Thoracic aorta (tissue), 2 donors: ENCODE results near the gene PKIB. TPM values are rescaled to one million over a fixed set of nuclear protein-coding genes. Genes with fewer than 3 reads are reported as not detected.

ENCODE experiments used
- ATAC-seq: fragments of 150-250 bp; one replicate; pipeline ENCODE4 v1.8.0; 2017; ENCODE audit warnings: low read depth; ENCODE audit not compliant: insufficient number of reproducible peaks, low FRiP score
- DNase-seq: peaks from one replicate; pipeline ENCODE4 v3.0.0-alpha.2; 2020; ENCODE audit warnings: low spot score
- H3K27ac ChIP-seq, 2 donors: fragments of 200-600 bp; sonication (generic); 1 replicate in 1 of 2; 2 replicates in 1 of 2; pipeline ENCODE4 v1.5.1; 2016; ENCODE audit warnings: mild to moderate bottlenecking in 2 of 2, moderate library complexity in 2 of 2
- H3K27me3 ChIP-seq: fragments of 200-600 bp; sonication (generic); replicated peaks from 2 replicates; pipeline ENCODE4 v1.6.0; 2016; ENCODE audit warnings: mild to moderate bottlenecking; ENCODE audit not compliant: insufficient read depth
- H3K36me3 ChIP-seq: fragments of 200-600 bp; sonication (generic); one replicate; pipeline ENCODE4 v1.5.1; 2016
- H3K4me1 ChIP-seq, 2 donors: fragments of 200-600 bp; sonication (generic); 1 replicate in 1 of 2; 2 replicates in 1 of 2; pipeline versions ENCODE4 v1.5.1 to v1.6.0; 2016; ENCODE audit warnings: low read depth in 2 of 2, mild to moderate bottlenecking in 1 of 2; ENCODE audit not compliant: control insufficient read depth in 1 of 2
- H3K4me3 ChIP-seq: fragments of 200-600 bp; sonication (generic); 2 replicates; pipeline ENCODE4 v1.5.1; 2016; ENCODE audit warnings: mild to moderate bottlenecking
- H3K9me3 ChIP-seq: fragments of 200-600 bp; sonication (generic); 2 replicates; pipeline ENCODE4 v1.5.1; 2016
- total RNA-seq, 2 donors: library from RNA; depleted of rRNA; stranded (reverse); fragments of >200 nt; gene quantifications; one replicate each; pipeline versions ENCODE4 v1.1.0 to v1.2.3, GENCODE V29; 2016
- TF ChIP-seq, protein P1 (sequence below): fragments of 200-600 bp; sonication (generic); IDR thresholded peaks from one replicate; pipeline ENCODE4 v1.5.1; 2019; ENCODE audit warnings: antibody characterized with exemption

Gene PKIB
- total RNA-seq, 2 donors from 2014 or later = 0.81 to 6.0 TPM

DNA sequence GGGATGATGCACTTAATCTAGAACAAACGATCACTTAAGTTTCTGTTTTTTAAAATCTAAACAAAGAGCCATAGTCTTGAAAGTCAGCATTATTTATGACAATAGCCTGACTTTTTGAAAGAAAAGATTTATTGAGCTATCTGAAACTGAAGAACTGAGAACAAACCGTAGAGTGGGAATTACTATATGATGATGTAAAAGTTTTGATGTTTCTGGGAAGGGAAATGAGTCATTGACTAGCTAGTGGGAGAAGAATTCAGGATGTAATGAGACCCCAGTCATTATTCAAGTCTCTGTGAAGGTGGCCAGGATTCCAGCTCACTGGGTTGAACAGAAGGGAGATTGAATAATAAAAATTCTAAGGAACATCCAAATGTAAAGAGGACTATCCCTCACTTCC, 85.9 kb downstream of the PKIB start:
- no peaks in the 10 kb centered on the region for H3K36me3 ChIP-seq
- no peak for ATAC-seq
- TF ChIP-seq, protein P1, sequence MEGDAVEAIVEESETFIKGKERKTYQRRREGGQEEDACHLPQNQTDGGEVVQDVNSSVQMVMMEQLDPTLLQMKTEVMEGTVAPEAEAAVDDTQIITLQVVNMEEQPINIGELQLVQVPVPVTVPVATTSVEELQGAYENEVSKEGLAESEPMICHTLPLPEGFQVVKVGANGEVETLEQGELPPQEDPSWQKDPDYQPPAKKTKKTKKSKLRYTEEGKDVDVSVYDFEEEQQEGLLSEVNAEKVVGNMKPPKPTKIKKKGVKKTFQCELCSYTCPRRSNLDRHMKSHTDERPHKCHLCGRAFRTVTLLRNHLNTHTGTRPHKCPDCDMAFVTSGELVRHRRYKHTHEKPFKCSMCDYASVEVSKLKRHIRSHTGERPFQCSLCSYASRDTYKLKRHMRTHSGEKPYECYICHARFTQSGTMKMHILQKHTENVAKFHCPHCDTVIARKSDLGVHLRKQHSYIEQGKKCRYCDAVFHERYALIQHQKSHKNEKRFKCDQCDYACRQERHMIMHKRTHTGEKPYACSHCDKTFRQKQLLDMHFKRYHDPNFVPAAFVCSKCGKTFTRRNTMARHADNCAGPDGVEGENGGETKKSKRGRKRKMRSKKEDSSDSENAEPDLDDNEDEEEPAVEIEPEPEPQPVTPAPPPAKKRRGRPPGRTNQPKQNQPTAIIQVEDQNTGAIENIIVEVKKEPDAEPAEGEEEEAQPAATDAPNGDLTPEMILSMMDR = no peak
- no peak overlapping the region for H3K27ac ChIP-seq
- H3K9me3 ChIP-seq = no peaks in the 10 kb centered on the region
- no peaks in the 10 kb centered on the region for H3K4me1 ChIP-seq
- no peak for DNase-seq
- no peak overlapping the region for H3K4me3 ChIP-seq
- no peaks in the 10 kb centered on the region for H3K27me3 ChIP-seq

- H3K9me3 ChIP-seq = no peaks in the 10 kb centered on the region
- H3K4me3 ChIP-seq = no peak overlapping the region
- H3K36me3 ChIP-seq = no peaks in the 10 kb centered on the region
- no peaks in the 10 kb centered on the region for H3K4me1 ChIP-seq
- ATAC-seq = no peak
- no peak overlapping the region for H3K27ac ChIP-seq
- TF ChIP-seq, protein P1 = no peak
- no peaks in the 10 kb centered on the region for H3K27me3 ChIP-seq
- DNase-seq = no peak
These were observed 86.6 kb downstream of the PKIB start for GRCh38 chr6:122696853-122697252.

DNA sequence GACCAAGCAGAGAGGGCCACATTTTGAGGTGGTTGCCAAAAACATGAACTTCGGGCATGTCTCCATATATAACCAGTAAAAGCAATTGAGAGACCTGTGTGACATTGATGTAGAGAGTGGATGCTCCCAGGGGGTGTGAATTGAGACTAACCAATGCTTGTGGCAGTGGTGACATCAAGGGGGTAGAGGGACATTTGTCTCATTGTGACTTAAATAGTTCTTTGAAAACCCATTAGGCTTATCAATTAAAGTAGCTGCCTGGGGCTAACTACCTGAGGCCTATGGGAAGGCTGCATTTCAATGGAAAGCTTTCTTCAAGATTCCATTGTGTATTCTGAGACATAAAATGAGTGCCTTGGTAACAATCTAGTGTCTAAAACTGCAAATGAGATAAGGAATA, 87.3 kb downstream of the PKIB start:
- Histone ChIP-seq H3K9me3 (no peaks in the 10 kb centered on the region), H3K27ac (no peak overlapping the region), H3K36me3 (no peaks in the 10 kb centered on the region), H3K4me3 (no peak overlapping the region), H3K4me1 (no peaks in the 10 kb centered on the region), H3K27me3 (no peaks in the 10 kb centered on the region)
- no peak for DNase-seq
- TF ChIP-seq, protein P1 = no peak
- ATAC-seq = no peak

DNA sequence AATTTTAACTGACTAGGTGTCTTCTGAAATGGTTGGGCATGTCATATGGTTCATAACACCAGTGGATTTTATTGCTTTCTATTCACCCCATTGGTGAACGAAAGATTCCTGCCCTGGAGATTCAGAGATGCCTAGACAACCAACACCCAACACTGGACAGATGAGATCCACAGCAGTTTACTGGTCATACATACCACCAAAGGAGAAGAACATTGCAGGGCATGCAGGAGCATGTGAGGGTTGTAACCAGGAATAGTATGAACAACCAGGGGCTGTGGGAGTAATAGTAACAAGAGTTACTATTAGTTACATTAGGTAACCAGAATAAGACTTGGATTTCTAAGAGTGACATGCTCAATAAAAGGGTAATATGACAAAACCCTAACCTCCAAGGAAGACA, 91.5 kb downstream of the PKIB start:
- H3K9me3 ChIP-seq = no peaks in the 10 kb centered on the region
- DNase-seq (no peak), ATAC-seq (no peak)
- TF ChIP-seq, protein P1 = no peak
- H3K27me3 ChIP-seq = no peaks in the 10 kb centered on the region
- no peaks in the 10 kb centered on the region for H3K4me1 ChIP-seq
- H3K36me3 ChIP-seq = no peaks in the 10 kb centered on the region
- H3K27ac ChIP-seq = no peak overlapping the region
- H3K4me3 ChIP-seq = no peak overlapping the region

GRCh38 chr6:122702841-122703240, 92.6 kb downstream of the PKIB start:
- TF ChIP-seq, protein P1 = no peak
- ATAC-seq (no peak), DNase-seq (no peak)
- Histone ChIP-seq H3K36me3 (no peaks in the 10 kb centered on the region), H3K27me3 (no peaks in the 10 kb centered on the region), H3K27ac (no peak overlapping the region), H3K9me3 (no peaks in the 10 kb centered on the region), H3K4me1 (no peaks in the 10 kb centered on the region), H3K4me3 (no peak overlapping the region)
